Stomach (tissue), 9 donors: ENCODE measurements around the gene ALG13. TPM values are rescaled to one million over a fixed set of nuclear protein-coding genes. Genes with fewer than 3 reads are reported as not detected.

ENCODE experiments used
- DNase-seq, 2 donors: peaks; one replicate each; pipeline versions ENCODE4 v3.0.0 to v3.0.0-alpha.2; 2013 to 2019
- H3K27ac ChIP-seq, 5 donors: fragments of 200-600 bp in 4 of 5; sonication (generic) in 4 of 5; one replicate each; pipeline ENCODE4 v1.5.1; 2013 to 2019; ENCODE audit warnings: mild to moderate bottlenecking in 1 of 5, moderate library complexity in 1 of 5
- H3K27me3 ChIP-seq, 3 donors: fragments of 200-600 bp; sonication (generic); one replicate each; pipeline ENCODE4 v1.5.1; 2017 to 2019; ENCODE audit warnings: mixed run types in 1 of 3
- H3K36me3 ChIP-seq, 4 donors: fragments of 200-600 bp; sonication (generic); 1 replicate in 3 of 4; 2 replicates in 1 of 4; pipeline ENCODE4 v1.5.1; 2016 to 2019
- H3K4me1 ChIP-seq, 4 donors: fragments of 200-600 bp; sonication (generic); one replicate each; pipeline ENCODE4 v1.5.1; 2016 to 2019
- H3K4me3 ChIP-seq, 4 donors: fragments of 200-600 bp; sonication (generic) in 3 of 4; one replicate each; pipeline ENCODE4 v1.5.1; 2016 to 2019; ENCODE audit warnings: mild to moderate bottlenecking in 1 of 4
- H3K9me3 ChIP-seq, 4 donors: fragments of 200-600 bp; sonication (generic); one replicate each; pipeline ENCODE4 v1.5.1; 2016 to 2019
- EP300 ChIP-seq: sonication (generic); formaldehyde crosslinking; IDR thresholded peaks from one replicate; pipeline ENCODE4 v1.6.1; 2017; ENCODE audit warnings: antibody characterized with exemption
- POLR2A ChIP-seq, 4 donors: fragments of 450-650 bp; IDR thresholded peaks; one replicate each; pipeline ENCODE4 v1.6.1; 2016; ENCODE audit warnings: antibody characterized with exemption in 4 of 4, control low read depth in 2 of 4, mild to moderate bottlenecking in 1 of 4, moderate library complexity in 1 of 4
- POLR2AphosphoS5 ChIP-seq, 3 donors: sonication (generic); formaldehyde crosslinking; IDR thresholded peaks; one replicate each; pipeline ENCODE4 v1.6.1; 2016; ENCODE audit warnings: antibody characterized with exemption in 3 of 3
- whole genome bisulfite sequencing, 5 donors: extraction: QIAGEN DNeasy Blood & Tissue Kit in 3 of 5; methylation state at CpG; one replicate each; pipeline versions ENCODE4 v1.1.5 to v1.1.7; 2013 to 2018; 5-methylcytosine and 5-hydroxymethylcytosine counted together
- intact Hi-C: fragments of 100-400 bp; cut with DNase I; formaldehyde crosslinking; loops from one replicate; pipeline ENCODE4 v1.15.1; 2023; ENCODE audit warnings: low total_unique reads
- polyA plus RNA-seq, 3 donors: library from polyadenylated mRNA; stranded (reverse); fragments of 200-250 nt; gene quantifications; one replicate each; pipeline ENCODE4 v1.2.3, GENCODE V29; 2013
- total RNA-seq, 5 donors: library from RNA; depleted of rRNA; stranded (reverse); fragments of >200 nt; gene quantifications; one replicate each; pipeline versions ENCODE4 v1.1.0 to v1.2.3, GENCODE V29; 2014 to 2016
- TF ChIP-seq, protein P1 (sequence below), 7 experiments: fragments of 450-650 bp in 4 of 7; fragments of 200-600 bp in 3 of 7; sonication (generic) in 3 of 7; IDR thresholded peaks; one replicate each; pipeline ENCODE4 v1.5.1; 2016 to 2019; ENCODE audit warnings: antibody characterized with exemption in 7 of 7, control low read depth in 2 of 7, mild to moderate bottlenecking in 1 of 7
- donor health status: healthy with polysubstance abuse.
- donor health status: Bipolar disorder and iron deficiency.
- donor health status: healthy.

Gene ALG13
- total and polyA plus RNA-seq, 8 donors: 27.8 to 176 (median 62.4) TPM

DNA sequence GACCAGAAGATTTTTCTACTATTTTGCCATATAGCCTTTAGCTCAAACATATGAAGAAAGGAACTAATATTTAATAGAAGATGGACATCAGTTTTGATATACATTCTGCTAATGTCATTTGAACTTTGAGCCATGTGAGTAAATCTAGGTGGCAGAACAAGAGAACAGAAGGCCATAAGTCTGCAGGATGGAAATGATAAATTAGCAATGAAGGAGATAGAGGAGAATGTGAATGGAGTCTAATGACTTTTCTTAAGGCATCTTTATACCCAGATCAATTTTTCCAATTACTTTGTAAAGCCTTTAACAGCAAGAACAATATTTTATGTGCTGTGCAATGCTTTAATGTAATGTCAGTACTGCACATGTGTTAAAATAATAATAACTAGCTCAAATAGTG, 30.1 kb upstream of the ALG13 start:
- TF ChIP-seq EP300: no peak
- no peak for TF ChIP-seq POLR2AphosphoS5 (IDR thresholded peaks at IDR 0.05)
- TF ChIP-seq, protein P1, sequence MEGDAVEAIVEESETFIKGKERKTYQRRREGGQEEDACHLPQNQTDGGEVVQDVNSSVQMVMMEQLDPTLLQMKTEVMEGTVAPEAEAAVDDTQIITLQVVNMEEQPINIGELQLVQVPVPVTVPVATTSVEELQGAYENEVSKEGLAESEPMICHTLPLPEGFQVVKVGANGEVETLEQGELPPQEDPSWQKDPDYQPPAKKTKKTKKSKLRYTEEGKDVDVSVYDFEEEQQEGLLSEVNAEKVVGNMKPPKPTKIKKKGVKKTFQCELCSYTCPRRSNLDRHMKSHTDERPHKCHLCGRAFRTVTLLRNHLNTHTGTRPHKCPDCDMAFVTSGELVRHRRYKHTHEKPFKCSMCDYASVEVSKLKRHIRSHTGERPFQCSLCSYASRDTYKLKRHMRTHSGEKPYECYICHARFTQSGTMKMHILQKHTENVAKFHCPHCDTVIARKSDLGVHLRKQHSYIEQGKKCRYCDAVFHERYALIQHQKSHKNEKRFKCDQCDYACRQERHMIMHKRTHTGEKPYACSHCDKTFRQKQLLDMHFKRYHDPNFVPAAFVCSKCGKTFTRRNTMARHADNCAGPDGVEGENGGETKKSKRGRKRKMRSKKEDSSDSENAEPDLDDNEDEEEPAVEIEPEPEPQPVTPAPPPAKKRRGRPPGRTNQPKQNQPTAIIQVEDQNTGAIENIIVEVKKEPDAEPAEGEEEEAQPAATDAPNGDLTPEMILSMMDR (IDR thresholded peaks at IDR 0.05): no peak
- no peak for TF ChIP-seq POLR2A (IDR thresholded peaks at IDR 0.05)
- intact Hi-C loops: no loop called here
- DNase-seq: no peak

DNA sequence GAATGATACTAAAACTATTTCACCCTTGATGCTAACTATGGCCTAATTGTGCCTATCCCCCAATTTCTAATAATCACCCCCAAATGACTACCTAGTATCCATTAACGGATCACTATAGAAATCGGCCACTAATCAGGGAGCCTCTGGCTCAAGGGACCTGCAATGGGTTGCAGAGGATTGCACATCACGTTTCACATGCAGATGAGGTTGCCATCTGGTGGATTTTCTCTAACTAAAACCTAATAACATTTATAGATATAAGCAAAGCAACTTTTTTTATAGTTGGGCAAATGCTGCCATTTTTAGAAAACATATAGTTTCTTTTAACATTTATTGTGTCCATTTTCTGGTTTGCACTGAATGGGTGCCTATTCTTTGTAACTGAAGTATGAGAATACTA, 28.3 kb upstream of the ALG13 start:
- Histone ChIP-seq H3K4me3 (no peak overlapping the region), H3K27ac (no peak overlapping the region), H3K36me3 (no peaks in the 10 kb centered on the region), H3K9me3 (peaks cover 0 to 6% (median 2%) of the 10 kb centered on the region in 4 donors), H3K27me3 (no peaks in the 10 kb centered on the region), H3K4me1 (no peaks in the 10 kb centered on the region)
- WGBS, 5 donors: 38 to 61% (median 53%) methylated on average over 3 of the region's 3 CpGs
- no peak for TF ChIP-seq EP300
- no peak for TF ChIP-seq POLR2AphosphoS5 (IDR thresholded peaks at IDR 0.05)
- TF ChIP-seq, protein P1 (IDR thresholded peaks at IDR 0.05): no peak
- no peak for TF ChIP-seq POLR2A (IDR thresholded peaks at IDR 0.05)
- intact Hi-C loops: no loop called here
- DNase-seq: peak in 1 of 2 donors; percentile 29

More for the DNA sequence above, 30.1 kb upstream of the ALG13 start:
- Histone ChIP-seq H3K4me1 (no peaks in the 10 kb centered on the region), H3K27ac (no peak overlapping the region), H3K4me3 (no peak overlapping the region), H3K9me3 (peaks cover 0 to 10% (median 4%) of the 10 kb centered on the region in 4 donors), H3K36me3 (no peaks in the 10 kb centered on the region), H3K27me3 (no peaks in the 10 kb centered on the region)

DNA sequence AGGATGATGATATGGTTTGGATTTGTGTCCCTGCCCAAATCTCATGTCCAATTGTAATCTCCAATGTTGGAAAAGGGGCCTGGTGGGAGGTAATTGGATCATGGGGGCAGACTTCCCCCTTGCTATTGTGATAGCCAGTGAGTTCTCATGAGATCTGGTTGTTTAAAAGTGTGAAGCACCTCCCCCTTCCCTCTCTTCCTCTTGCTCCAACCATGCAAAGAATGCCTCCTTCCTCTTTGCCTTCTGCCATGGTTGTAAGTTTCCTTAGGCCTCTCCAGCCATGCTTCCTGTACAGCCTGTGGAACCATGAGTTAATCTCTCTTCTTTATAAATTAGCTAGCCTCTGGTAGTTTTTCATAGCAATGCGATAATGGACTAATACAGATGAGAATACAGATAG, 19.7 kb upstream of the ALG13 start:
- no peaks in the 10 kb centered on the region for H3K36me3 ChIP-seq
- H3K27me3 ChIP-seq: no peaks in the 10 kb centered on the region
- intact Hi-C loops: no loop called here
- TF ChIP-seq POLR2AphosphoS5 (IDR thresholded peaks at IDR 0.05): no peak
- TF ChIP-seq EP300: no peak
- H3K4me3 ChIP-seq: no peak overlapping the region
- no peaks in the 10 kb centered on the region for H3K4me1 ChIP-seq
- no peak for DNase-seq
- no peak overlapping the region for H3K27ac ChIP-seq
- no peaks in the 10 kb centered on the region for H3K9me3 ChIP-seq
- 85 to 92% (median 90%) methylated on average over 1 of the region's 1 CpG for whole genome bisulfite sequencing, 5 donors

DNA sequence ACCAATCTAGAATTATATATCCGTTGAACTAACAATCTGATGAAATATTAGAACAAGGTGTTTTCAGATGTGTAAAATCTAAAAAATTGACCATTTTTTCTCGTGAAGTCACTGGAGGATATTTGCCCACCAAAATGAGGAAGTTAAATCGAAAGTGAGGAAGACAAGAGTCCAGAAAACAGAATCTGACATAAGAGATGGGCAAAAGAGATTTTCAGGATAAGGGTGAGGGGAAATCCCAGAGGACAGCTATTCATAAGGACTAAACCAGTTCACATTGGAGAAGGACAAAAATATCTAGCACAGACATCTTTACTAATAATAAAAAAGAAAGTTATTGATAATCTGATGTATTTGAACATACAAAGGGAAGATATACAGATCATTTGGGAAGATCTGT, 18.7 kb upstream of the ALG13 start:
- no peak for DNase-seq
- no peaks in the 10 kb centered on the region for H3K27me3 ChIP-seq
- 61 to 73% (median 66%) methylated on average over 3 of the region's 3 CpGs for WGBS, 5 donors
- intact Hi-C loops: no loop called here
- no peak overlapping the region for H3K4me3 ChIP-seq
- no peaks in the 10 kb centered on the region for H3K9me3 ChIP-seq
- H3K36me3 ChIP-seq: no peaks in the 10 kb centered on the region
- no peaks in the 10 kb centered on the region for H3K4me1 ChIP-seq
- TF ChIP-seq POLR2AphosphoS5 (IDR thresholded peaks at IDR 0.05) (no peak), EP300 (no peak), POLR2A (IDR thresholded peaks at IDR 0.05) (no peak)
- TF ChIP-seq, protein P1 (IDR thresholded peaks at IDR 0.05): no peak
- no peak overlapping the region for H3K27ac ChIP-seq

DNA sequence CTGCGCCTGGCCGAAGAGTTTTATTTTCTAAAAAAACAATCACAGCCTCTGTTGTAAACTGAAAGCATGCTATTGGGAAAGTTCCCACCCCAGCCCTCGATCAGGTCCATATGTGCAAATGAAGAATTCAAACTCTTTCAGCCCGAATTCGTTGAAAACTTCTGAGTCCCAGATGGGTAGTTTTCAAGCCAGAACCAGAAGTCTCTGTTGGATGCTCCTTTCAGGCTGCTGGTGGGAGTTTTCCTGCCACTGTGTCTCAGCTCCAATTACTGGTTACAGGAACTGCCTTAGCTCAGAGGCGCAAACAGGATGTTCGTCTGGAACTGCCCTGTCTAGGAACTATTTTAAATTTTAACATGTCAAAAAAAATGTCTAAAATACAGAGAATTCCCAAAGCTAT, 9.3 kb upstream of the ALG13 start:
- intact Hi-C loops: no loop called here
- H3K27ac ChIP-seq: no peak overlapping the region
- H3K36me3 ChIP-seq: no peaks in the 10 kb centered on the region
- H3K4me1 ChIP-seq: no peaks in the 10 kb centered on the region
- H3K9me3 ChIP-seq: no peaks in the 10 kb centered on the region
- 73 to 84% (median 77%) methylated on average over 6 to 7 of the region's 7 CpGs for WGBS, 5 donors
- DNase-seq: no peak
- peaks cover 0 to 4% (median 0%) of the 10 kb centered on the region in 3 donors for H3K27me3 ChIP-seq
- no peak overlapping the region for H3K4me3 ChIP-seq
- TF ChIP-seq POLR2AphosphoS5 (IDR thresholded peaks at IDR 0.05): no peak
- no peak for TF ChIP-seq POLR2A (IDR thresholded peaks at IDR 0.05)
- no peak for TF ChIP-seq EP300
- TF ChIP-seq, protein P1 (IDR thresholded peaks at IDR 0.05): no peak
